ENCODE results near the gene HAGHL.

The HAGHL gene

GRCh38 chr16:692356-693108, 34.4 kb upstream of the HAGHL start:
- DNase-seq (ENCODE audit: low read depth), result no peak
- in situ Hi-C loops (cut with HindIII; ENCODE audit: low sequenced_read_pairs), result no loop called here
- TF ChIP-seq, protein P1, sequence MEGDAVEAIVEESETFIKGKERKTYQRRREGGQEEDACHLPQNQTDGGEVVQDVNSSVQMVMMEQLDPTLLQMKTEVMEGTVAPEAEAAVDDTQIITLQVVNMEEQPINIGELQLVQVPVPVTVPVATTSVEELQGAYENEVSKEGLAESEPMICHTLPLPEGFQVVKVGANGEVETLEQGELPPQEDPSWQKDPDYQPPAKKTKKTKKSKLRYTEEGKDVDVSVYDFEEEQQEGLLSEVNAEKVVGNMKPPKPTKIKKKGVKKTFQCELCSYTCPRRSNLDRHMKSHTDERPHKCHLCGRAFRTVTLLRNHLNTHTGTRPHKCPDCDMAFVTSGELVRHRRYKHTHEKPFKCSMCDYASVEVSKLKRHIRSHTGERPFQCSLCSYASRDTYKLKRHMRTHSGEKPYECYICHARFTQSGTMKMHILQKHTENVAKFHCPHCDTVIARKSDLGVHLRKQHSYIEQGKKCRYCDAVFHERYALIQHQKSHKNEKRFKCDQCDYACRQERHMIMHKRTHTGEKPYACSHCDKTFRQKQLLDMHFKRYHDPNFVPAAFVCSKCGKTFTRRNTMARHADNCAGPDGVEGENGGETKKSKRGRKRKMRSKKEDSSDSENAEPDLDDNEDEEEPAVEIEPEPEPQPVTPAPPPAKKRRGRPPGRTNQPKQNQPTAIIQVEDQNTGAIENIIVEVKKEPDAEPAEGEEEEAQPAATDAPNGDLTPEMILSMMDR (IDR thresholded peaks at IDR 0.05; ENCODE audit: low read depth, low read length, missing control alignments), result no peak
- H3K4me3 ChIP-seq (ENCODE audit: low read depth, low read length), result no peak overlapping the region

GRCh38 chr16:693364-693763, 33.5 kb upstream of the HAGHL start:
- TF ChIP-seq, protein P1 (IDR thresholded peaks at IDR 0.05; ENCODE audit: low read depth, low read length, missing control alignments), result no peak
- in situ Hi-C loops (cut with HindIII; ENCODE audit: low sequenced_read_pairs), result no loop called here
- DNase-seq (ENCODE audit: low read depth), result no peak
- no peak overlapping the region for H3K4me3 ChIP-seq (ENCODE audit: low read depth, low read length)

DNA sequence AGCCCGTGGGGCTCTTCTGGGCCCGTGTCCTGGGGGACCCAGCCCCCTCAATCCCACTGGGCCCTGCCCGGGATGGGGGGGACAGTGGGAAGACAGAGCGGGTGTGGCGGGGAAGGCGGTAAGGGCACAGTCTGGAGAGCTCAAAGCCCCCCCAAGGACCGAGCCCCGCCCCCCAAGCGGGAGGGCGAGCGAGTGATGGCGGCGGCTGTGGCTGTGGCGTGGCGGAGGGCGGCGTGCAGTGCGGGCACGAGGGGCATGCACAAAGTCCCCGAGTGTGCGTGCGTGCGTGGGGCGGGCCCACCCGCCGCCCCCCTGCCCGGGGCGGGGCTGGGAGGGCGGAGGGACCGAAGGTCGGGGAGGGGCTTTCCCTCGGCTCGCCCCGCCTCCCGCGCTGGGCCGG, 33.1 kb upstream of the HAGHL start:
- TF ChIP-seq, protein P1 (IDR thresholded peaks at IDR 0.05; ENCODE audit: low read depth, low read length, missing control alignments), result no peak
- DNase-seq (ENCODE audit: low read depth), result no peak
- in situ Hi-C loops (cut with HindIII; ENCODE audit: low sequenced_read_pairs), result no loop called here
- no peak overlapping the region for H3K4me3 ChIP-seq (ENCODE audit: low read depth, low read length)

DNA sequence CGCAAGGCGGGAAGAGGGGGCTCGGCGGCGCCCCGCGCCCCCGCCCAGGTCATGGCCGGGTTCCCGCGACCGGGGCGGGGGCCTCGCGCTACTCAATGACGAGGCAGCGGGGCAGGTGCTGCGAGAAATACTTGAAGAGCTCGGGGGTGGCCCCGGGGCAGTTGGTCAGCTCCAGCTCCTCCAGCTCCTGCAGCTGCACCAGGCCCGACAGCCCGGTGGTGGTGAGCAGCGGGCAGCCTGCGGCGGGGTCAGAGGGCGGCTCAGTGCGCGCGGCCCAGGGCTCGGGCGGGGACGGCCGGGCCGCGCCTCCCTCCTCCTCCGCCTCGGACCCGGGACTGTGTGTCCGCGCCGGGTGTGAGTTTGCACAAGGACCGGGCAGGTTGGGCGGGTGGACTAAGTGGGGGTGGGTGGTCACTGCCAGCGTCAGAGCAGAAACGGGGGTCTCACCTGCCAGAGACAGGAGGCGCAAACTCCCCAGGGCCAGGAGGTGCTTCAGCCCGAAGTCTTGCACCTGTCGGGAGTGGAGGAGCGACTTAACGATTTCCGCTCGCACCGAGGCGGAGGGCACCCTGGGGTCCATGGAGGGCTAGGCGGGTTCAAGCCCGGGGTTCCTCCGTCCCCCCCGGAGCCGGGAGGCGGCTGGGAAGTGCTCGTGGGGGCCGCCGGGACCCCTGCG, 32.6 kb upstream of the HAGHL start:
- H3K4me3 ChIP-seq (ENCODE audit: low read depth, low read length), result no peak overlapping the region
- DNase-seq (ENCODE audit: low read depth), result no peak
- TF ChIP-seq, protein P1 (IDR thresholded peaks at IDR 0.05; ENCODE audit: low read depth, low read length, missing control alignments), result no peak

DNA sequence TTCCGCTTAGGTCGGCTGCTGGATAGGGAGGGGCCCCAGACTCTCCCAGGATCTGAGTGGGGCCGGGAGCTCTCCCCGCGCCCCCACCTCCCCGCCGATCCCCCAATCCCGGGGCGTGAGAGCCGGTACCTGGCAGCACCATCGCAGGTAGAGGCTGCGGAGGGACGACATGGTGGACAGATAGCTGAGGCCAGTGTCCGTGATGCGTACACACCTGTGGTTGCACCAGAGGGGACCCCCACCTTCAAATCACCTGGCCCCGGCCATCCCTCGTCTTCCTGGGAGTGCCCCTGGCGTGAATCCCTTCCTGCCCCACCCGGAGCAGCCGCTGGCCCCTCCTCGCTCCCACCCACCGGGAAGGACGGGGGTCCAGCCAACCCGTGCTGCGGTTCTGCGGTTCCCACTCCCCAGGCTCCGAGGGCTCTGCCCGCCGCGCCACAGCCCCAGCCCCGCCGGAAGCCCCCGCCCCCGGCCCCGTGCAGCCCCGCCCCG, 32.0 kb upstream of the HAGHL start:
- in situ Hi-C loops (cut with HindIII; ENCODE audit: low sequenced_read_pairs), result no loop called here
- TF ChIP-seq, protein P1 (IDR thresholded peaks at IDR 0.05; ENCODE audit: low read depth, low read length, missing control alignments), result no peak
- H3K4me3 ChIP-seq (ENCODE audit: low read depth, low read length), result no peak overlapping the region
- DNase-seq (ENCODE audit: low read depth), result no peak

More for the DNA sequence above, 32.6 kb upstream of the HAGHL start:
- in situ Hi-C loops (cut with HindIII; ENCODE audit: low sequenced_read_pairs), result no loop called here

GRCh38 chr16:695355-696089, 31.4 kb upstream of the HAGHL start:
- in situ Hi-C loops (cut with HindIII; ENCODE audit: low sequenced_read_pairs), result no loop called here
- DNase-seq (ENCODE audit: low read depth), result no peak

More at GRCh38 chr16:695355-696089, 31.4 kb upstream of the HAGHL start:
- TF ChIP-seq, protein P1 (IDR thresholded peaks at IDR 0.05; ENCODE audit: low read depth, low read length, missing control alignments), result no peak
- no peak overlapping the region for H3K4me3 ChIP-seq (ENCODE audit: low read depth, low read length)
